GM18868 (cell line): ENCODE results near the gene CD2AP.
"Not testable (repeated sequence)": the region's sequence is repeated elsewhere in the genome, so short reads cannot be mapped to it uniquely, and the experiment has no call there.

Source experiments
- ATAC-seq: cut with Tn5 transposase; IDR thresholded peaks from one replicate; pipeline ENCODE4 v1.9.1; 2021; ENCODE audit warnings: mild to moderate bottlenecking, moderate library complexity; ENCODE audit not compliant: unreplicated experiment

CD2AP gene

GRCh38 chr6:47457370-47457769, 20.2 kb upstream of the CD2AP start:
- ATAC-seq, result no peak

GRCh38 chr6:47464052-47464451, 13.5 kb upstream of the CD2AP start:
- no peak for ATAC-seq

- no peak for ATAC-seq
These were observed 12.5 kb upstream of the CD2AP start for GRCh38 chr6:47465117-47465516.

GRCh38 chr6:47471911-47472310, 5.7 kb upstream of the CD2AP start:
- ATAC-seq, result no peak

GRCh38 chr6:47473791-47474346, 3.7 kb upstream of the CD2AP start:
- ATAC-seq, result no peak

- ATAC-seq, result no peak
These were observed 2.2 kb upstream of the CD2AP start for GRCh38 chr6:47475319-47475816.

GRCh38 chr6:47476781-47477496, 650 bp upstream of the CD2AP start:
- ATAC-seq, result no peak

- peak; percentile 33 for ATAC-seq
These were observed 897 bp downstream of the CD2AP start for GRCh38 chr6:47478233-47479139.

- ATAC-seq, result no peak
These were observed 1.5 kb downstream of the CD2AP start for GRCh38 chr6:47479140-47479508.

GRCh38 chr6:47479874-47480273, 2.3 kb downstream of the CD2AP start:
- ATAC-seq, result no peak

GRCh38 chr6:47481213-47481612, 3.6 kb downstream of the CD2AP start:
- ATAC-seq, result not testable (repeated sequence)

- no peak for ATAC-seq
These were observed 4.2 kb downstream of the CD2AP start for GRCh38 chr6:47481806-47482205.

GRCh38 chr6:47483516-47483852, 5.9 kb downstream of the CD2AP start:
- peak; percentile 35 for ATAC-seq

GRCh38 chr6:47483853-47484546, 6.4 kb downstream of the CD2AP start:
- peak; percentile 44 for ATAC-seq

- no peak for ATAC-seq
These were observed 7.0 kb downstream of the CD2AP start for GRCh38 chr6:47484616-47485015.

- ATAC-seq, result no peak
These were observed 7.5 kb downstream of the CD2AP start for GRCh38 chr6:47485083-47485482.

GRCh38 chr6:47485491-47486135, 8.0 kb downstream of the CD2AP start:
- ATAC-seq, result no peak

GRCh38 chr6:47489995-47490394, 12.4 kb downstream of the CD2AP start:
- no peak for ATAC-seq

- ATAC-seq, result no peak
These were observed 13.1 kb downstream of the CD2AP start for GRCh38 chr6:47490676-47491075.

GRCh38 chr6:47492355-47492754, 14.8 kb downstream of the CD2AP start:
- ATAC-seq, result no peak

GRCh38 chr6:47495207-47495606, 17.6 kb downstream of the CD2AP start:
- ATAC-seq, result no peak
